H9 (cell line): ENCODE measurements around the gene LRRC45. TPM values are rescaled to one million over a fixed set of nuclear protein-coding genes. Genes with fewer than 3 reads are reported as not detected.

ENCODE experiments used
- DNase-seq: peaks from one replicate; pipeline ENCODE4 v3.0.0-alpha.2; 2017
- H2AFZ ChIP-seq: one replicate; pipeline ENCODE4 v1.6.1; 2013; ENCODE audit warnings: mild to moderate bottlenecking, low read length, control low read depth, moderate library complexity
- H2AK5ac ChIP-seq: 2 replicates; pipeline ENCODE4 v1.6.1; 2013; ENCODE audit warnings: low read length, control low read depth, mixed read lengths; ENCODE audit not compliant: insufficient read length
- H2BK120ac ChIP-seq: one replicate; pipeline ENCODE4 v1.6.1; 2013; ENCODE audit warnings: low read depth, mild to moderate bottlenecking, low read length, control low read depth, inconsistent platforms; ENCODE audit not compliant: poor library complexity, severe bottlenecking
- H2BK12ac ChIP-seq: 2 replicates; pipeline ENCODE4 v1.6.1; 2013; ENCODE audit warnings: low read length, control low read depth, mixed read lengths, low read depth; ENCODE audit not compliant: insufficient read length
- H2BK15ac ChIP-seq: 2 replicates; pipeline ENCODE4 v1.6.1; 2013; ENCODE audit warnings: low read depth, low read length, control low read depth
- H2BK20ac ChIP-seq: one replicate; pipeline ENCODE4 v1.6.1; 2013; ENCODE audit warnings: low read depth, mild to moderate bottlenecking, low read length, control low read depth, inconsistent platforms; ENCODE audit not compliant: poor library complexity, severe bottlenecking
- H2BK5ac ChIP-seq: 2 replicates; pipeline ENCODE4 v1.6.1; 2013; ENCODE audit warnings: low read length, control low read depth, mixed read lengths; ENCODE audit not compliant: insufficient read length
- H3K14ac ChIP-seq: 2 replicates; pipeline ENCODE4 v1.6.1; 2013; ENCODE audit warnings: low read length, control low read depth; ENCODE audit not compliant: insufficient read depth
- H3K18ac ChIP-seq: 2 replicates; pipeline ENCODE4 v1.6.1; 2013; ENCODE audit warnings: low read depth, mild to moderate bottlenecking, mixed read lengths, low read length, control low read depth; ENCODE audit not compliant: insufficient read length
- H3K23ac ChIP-seq: 2 replicates; pipeline ENCODE4 v1.6.1; 2013; ENCODE audit warnings: low read length, control low read depth, mixed read lengths, low read depth; ENCODE audit not compliant: insufficient read length
- H3K23me2 ChIP-seq: 2 replicates; pipeline ENCODE4 v1.6.1; 2013; ENCODE audit warnings: low read depth, mild to moderate bottlenecking, mixed read lengths, low read length, control low read depth; ENCODE audit not compliant: insufficient read length, poor library complexity, severe bottlenecking
- H3K27ac ChIP-seq: 2 replicates; pipeline ENCODE4 v1.5.1; 2013; ENCODE audit warnings: low read length, control low read depth, mixed read lengths, low read depth; ENCODE audit not compliant: insufficient read length
- H3K27me3 ChIP-seq: 2 replicates; pipeline ENCODE4 v1.6.1; 2013; ENCODE audit warnings: low read length, control low read depth, inconsistent platforms; ENCODE audit not compliant: insufficient read depth
- H3K4ac ChIP-seq: 2 replicates; pipeline ENCODE4 v1.6.1; 2013; ENCODE audit warnings: low read depth, mild to moderate bottlenecking, control low read depth, inconsistent platforms, low read length, moderate library complexity
- H3K4me1 ChIP-seq: 2 replicates; pipeline ENCODE4 v1.6.1; 2013; ENCODE audit warnings: low read length, control low read depth, inconsistent platforms; ENCODE audit not compliant: insufficient read depth
- H3K4me2 ChIP-seq: 2 replicates; pipeline ENCODE4 v1.6.1; 2013; ENCODE audit warnings: low read length, control low read depth, mixed read lengths; ENCODE audit not compliant: insufficient read length, insufficient read depth
- H3K56ac ChIP-seq: 2 replicates; pipeline ENCODE4 v1.6.1; 2013; ENCODE audit warnings: low read depth, mild to moderate bottlenecking, mixed read lengths, low read length, control low read depth; ENCODE audit not compliant: insufficient read length
- H3K79me1 ChIP-seq: 2 replicates; pipeline ENCODE4 v1.6.1; 2013; ENCODE audit warnings: low read depth, mild to moderate bottlenecking, moderate library complexity, low read length, control low read depth, inconsistent platforms; ENCODE audit not compliant: insufficient read depth, poor library complexity, severe bottlenecking
- H3K79me2 ChIP-seq: 2 replicates; pipeline ENCODE4 v1.6.1; 2013; ENCODE audit warnings: low read length, control low read depth, inconsistent platforms; ENCODE audit not compliant: insufficient read depth
- H3K9ac ChIP-seq: 2 replicates; pipeline ENCODE4 v1.6.1; 2013; ENCODE audit warnings: low read length, control low read depth, mixed read lengths; ENCODE audit not compliant: insufficient read length; ENCODE audit errors: extremely low read depth
- H3K9me3 ChIP-seq: one replicate; pipeline ENCODE4 v1.6.1; 2013; ENCODE audit warnings: low read depth, low read length, inconsistent platforms; ENCODE audit not compliant: control insufficient read depth
- H3T11ph ChIP-seq: one replicate; pipeline ENCODE4 v1.6.1; 2013; ENCODE audit warnings: mild to moderate bottlenecking, low read length, control low read depth, inconsistent platforms
- H4K20me1 ChIP-seq: one replicate; pipeline ENCODE4 v1.6.1; 2013; ENCODE audit not compliant: control insufficient read depth, insufficient read length, insufficient read depth
- H4K5ac ChIP-seq: 2 replicates; pipeline ENCODE4 v1.6.1; 2013; ENCODE audit warnings: low read depth, mild to moderate bottlenecking, mixed read lengths, low read length, control low read depth; ENCODE audit not compliant: insufficient read length
- H4K8ac ChIP-seq: replicated peaks from 2 replicates; pipeline ENCODE4 v1.6.1; 2013; ENCODE audit warnings: low read length, control low read depth, mixed read lengths, low read depth; ENCODE audit not compliant: insufficient read length
- H4K91ac ChIP-seq: 2 replicates; pipeline ENCODE4 v1.6.1; 2013; ENCODE audit warnings: low read depth, mild to moderate bottlenecking, moderate library complexity, mixed read lengths, low read length, control low read depth; ENCODE audit not compliant: insufficient read length
- H3K27ac Mint-ChIP-seq, 3 experiments: 2 replicates in 2 of 3; 3 replicates in 1 of 3; pipeline ENCODE4 v1.8.0; 2020 to 2021; ENCODE audit warnings: mixed read lengths in 3 of 3, mild to moderate bottlenecking in 1 of 3, moderate library complexity in 1 of 3
- H3K27me3 Mint-ChIP-seq: 2 replicates; pipeline ENCODE4 v1.8.0; 2021; ENCODE audit warnings: low read depth, mild to moderate bottlenecking, moderate library complexity, mixed read lengths
- H3K36me3 Mint-ChIP-seq, 3 experiments: 2 replicates in 2 of 3; 3 replicates in 1 of 3; pipeline ENCODE4 v1.8.0; 2020 to 2021; ENCODE audit warnings: low read depth in 3 of 3, mixed read lengths in 3 of 3; ENCODE audit not compliant: insufficient read depth in 1 of 3
- H3K4me1 Mint-ChIP-seq, 2 experiments: 2 replicates each; pipeline ENCODE4 v1.8.0; 2020; ENCODE audit warnings: mixed read lengths in 2 of 2
- H3K4me3 Mint-ChIP-seq, 2 experiments: 2 replicates in 1 of 2; 3 replicates in 1 of 2; pipeline ENCODE4 v1.8.0; 2020 to 2021; ENCODE audit warnings: mild to moderate bottlenecking in 2 of 2, mixed read lengths in 2 of 2, moderate library complexity in 1 of 2
- H3K9me3 Mint-ChIP-seq, 2 experiments: 2 replicates in 1 of 2; 3 replicates in 1 of 2; pipeline ENCODE4 v1.8.0; 2020; ENCODE audit warnings: mild to moderate bottlenecking in 2 of 2, mixed read lengths in 2 of 2, moderate library complexity in 1 of 2
- CTCF ChIP-seq: fragments of 200-600 bp; sonication (generic); conservative IDR thresholded peaks from 3 replicates; pipeline ENCODE4 v1.8.0; 2021; ENCODE audit warnings: antibody characterized with exemption, mild to moderate bottlenecking
- WGBS: extraction: QIAGEN DNeasy Blood & Tissue Kit; methylation state at CpG from one replicate; pipeline ENCODE4 v1.1.7; 2013; ENCODE audit warnings: missing lambda C conversion rate, low lambda C conversion rate, mixed read lengths; ENCODE audit not compliant: insufficient read length; ENCODE audit errors: extremely low coverage; 5-methylcytosine and 5-hydroxymethylcytosine counted together
- total RNA-seq: library from RNA; stranded (reverse); gene quantifications from 2 replicates; pipeline ENCODE4 v1.2.1, GENCODE V29; 2021

Gene LRRC45
- total RNA-seq, 1 experiment from 2014 or later: 28.7 TPM

DNA sequence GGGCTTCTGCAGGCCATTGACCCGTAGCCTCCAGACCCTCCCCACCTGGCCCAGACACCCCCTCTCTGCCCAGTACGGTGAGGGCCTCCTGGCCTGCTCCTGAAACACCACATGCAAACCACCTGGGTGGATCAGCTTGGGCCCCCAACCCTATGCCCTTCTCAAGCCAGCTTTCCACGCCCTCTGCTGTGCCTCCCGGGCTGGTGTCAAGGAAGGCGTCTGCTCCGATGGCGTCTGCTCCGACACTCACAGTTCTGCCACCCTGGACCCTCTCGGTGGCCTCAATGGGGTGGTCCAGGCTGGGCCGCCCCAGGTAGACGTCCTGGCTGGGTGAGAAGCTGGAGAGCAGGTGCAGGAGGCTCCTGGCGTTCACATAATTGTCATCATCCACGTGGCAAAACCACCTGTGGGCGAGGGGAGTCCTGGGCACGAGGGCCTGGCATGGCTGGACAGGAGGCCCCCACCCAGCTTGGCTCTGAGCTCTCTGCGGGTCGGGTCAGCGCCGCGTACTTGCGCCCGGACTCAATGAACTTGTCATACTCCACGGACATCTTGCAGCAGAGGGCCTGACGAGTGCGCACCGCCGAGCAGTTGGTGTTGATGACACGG is 27.2 kb downstream of the LRRC45 start:
- H2AK5ac ChIP-seq: no peak overlapping the region
- no peak overlapping the region for H2BK20ac ChIP-seq
- no peak overlapping the region for H2BK15ac ChIP-seq
- no peaks in the 10 kb centered on the region for H3K9me3 ChIP-seq
- H3K9ac ChIP-seq: no peak overlapping the region
- H4K20me1 ChIP-seq: no peaks in the 10 kb centered on the region
- no peak overlapping the region for H2BK12ac ChIP-seq
- H3K18ac ChIP-seq: no peak overlapping the region
- H2BK5ac ChIP-seq: no peak overlapping the region
- no peak overlapping the region for H3K14ac ChIP-seq
- no peaks in the 10 kb centered on the region for H3K4me1 ChIP-seq
- H4K8ac ChIP-seq: no peak overlapping the region
- no CpG with 5 or more reads among the region's 28 CpGs for WGBS
- peak overlapping the region; percentile 5 for H3K4me2 ChIP-seq
- DNase-seq: no peak
- peaks cover 2% of the 10 kb centered on the region for H3K79me1 ChIP-seq
- no peak overlapping the region for H3K4ac ChIP-seq
- TF ChIP-seq CTCF: no peak
- no peak overlapping the region for H3T11ph ChIP-seq
- H4K5ac ChIP-seq: no peak overlapping the region
- no peak overlapping the region for H2AFZ ChIP-seq
- Mint-ChIP-seq H3K4me1 (peaks cover 0 to 13% of the 10 kb centered on the region in 2 experiments; a peak in 2 of 4 replicates), H3K9me3 (no peaks in the 10 kb centered on the region), H3K27me3 (no peaks in the 10 kb centered on the region; the same call in 1 of the 2 replicates), H3K27ac (no peak overlapping the region; a peak in 1 of 7 replicates), H3K36me3 (peaks cover 10 to 38% (median 34%) of the 10 kb centered on the region in 3 experiments; a peak in 6 of 7 replicates), H3K4me3 (peak overlapping the region; percentile 78 to 86)
- H3K23ac ChIP-seq: no peak overlapping the region
- H3K79me2 ChIP-seq: no peaks in the 10 kb centered on the region
- no peak overlapping the region for H3K27ac ChIP-seq
- no peak overlapping the region for H4K91ac ChIP-seq
- no peaks in the 10 kb centered on the region for H3K27me3 ChIP-seq
- H3K23me2 ChIP-seq: no peaks in the 10 kb centered on the region
- H3K56ac ChIP-seq: no peak overlapping the region
- H2BK120ac ChIP-seq: no peak overlapping the region
